Duodenal mucosa (tissue), 2 donors: Measurements from ENCODE around the gene SCN2B.

ENCODE experiments used
- H3K27ac ChIP-seq: one replicate; pipeline ENCODE4 v1.7.0; 2013; ENCODE audit warnings: low read depth, low read length
- H3K27me3 ChIP-seq, 2 donors: one replicate each; pipeline ENCODE4 v1.7.0; 2013; ENCODE audit warnings: low read length in 2 of 2, control low read depth in 1 of 2; ENCODE audit not compliant: insufficient read depth in 2 of 2, control insufficient read depth in 1 of 2
- H3K36me3 ChIP-seq, 2 donors: one replicate each; pipeline ENCODE4 v1.7.0; 2013; ENCODE audit warnings: low read length in 2 of 2, control low read depth in 1 of 2; ENCODE audit not compliant: insufficient read depth in 2 of 2, control insufficient read depth in 1 of 2
- H3K4me1 ChIP-seq, 2 donors: one replicate each; pipeline ENCODE4 v1.7.0; 2013; ENCODE audit warnings: low read length in 2 of 2, control low read depth in 1 of 2; ENCODE audit not compliant: insufficient read depth in 2 of 2, control insufficient read depth in 1 of 2
- H3K4me3 ChIP-seq, 2 donors: one replicate each; pipeline ENCODE4 v1.7.0; 2013; ENCODE audit warnings: low read length in 2 of 2, low read depth in 1 of 2
- H3K9ac ChIP-seq, 2 donors: one replicate each; pipeline ENCODE4 v1.7.0; 2013; ENCODE audit warnings: low read length in 2 of 2, low read depth in 1 of 2
- H3K9me3 ChIP-seq, 2 donors: one replicate each; pipeline ENCODE4 v1.7.0; 2013; ENCODE audit warnings: low read length in 2 of 2, control low read depth in 1 of 2; ENCODE audit not compliant: control insufficient read depth in 1 of 2

Gene SCN2B

GRCh38 chr11:118176778-118177134, 317 bp upstream of the SCN2B start:
- H3K36me3 ChIP-seq = no peaks in the 10 kb centered on the region
- peaks cover 5 to 12% of the 10 kb centered on the region in 2 donors for H3K27me3 ChIP-seq
- H3K9me3 ChIP-seq = no peaks in the 10 kb centered on the region
- H3K27ac ChIP-seq = no peak overlapping the region
- no peak overlapping the region for H3K4me3 ChIP-seq
- no peak overlapping the region for H3K9ac ChIP-seq
- peaks cover 5 to 12% of the 10 kb centered on the region in 2 donors for H3K4me1 ChIP-seq

DNA sequence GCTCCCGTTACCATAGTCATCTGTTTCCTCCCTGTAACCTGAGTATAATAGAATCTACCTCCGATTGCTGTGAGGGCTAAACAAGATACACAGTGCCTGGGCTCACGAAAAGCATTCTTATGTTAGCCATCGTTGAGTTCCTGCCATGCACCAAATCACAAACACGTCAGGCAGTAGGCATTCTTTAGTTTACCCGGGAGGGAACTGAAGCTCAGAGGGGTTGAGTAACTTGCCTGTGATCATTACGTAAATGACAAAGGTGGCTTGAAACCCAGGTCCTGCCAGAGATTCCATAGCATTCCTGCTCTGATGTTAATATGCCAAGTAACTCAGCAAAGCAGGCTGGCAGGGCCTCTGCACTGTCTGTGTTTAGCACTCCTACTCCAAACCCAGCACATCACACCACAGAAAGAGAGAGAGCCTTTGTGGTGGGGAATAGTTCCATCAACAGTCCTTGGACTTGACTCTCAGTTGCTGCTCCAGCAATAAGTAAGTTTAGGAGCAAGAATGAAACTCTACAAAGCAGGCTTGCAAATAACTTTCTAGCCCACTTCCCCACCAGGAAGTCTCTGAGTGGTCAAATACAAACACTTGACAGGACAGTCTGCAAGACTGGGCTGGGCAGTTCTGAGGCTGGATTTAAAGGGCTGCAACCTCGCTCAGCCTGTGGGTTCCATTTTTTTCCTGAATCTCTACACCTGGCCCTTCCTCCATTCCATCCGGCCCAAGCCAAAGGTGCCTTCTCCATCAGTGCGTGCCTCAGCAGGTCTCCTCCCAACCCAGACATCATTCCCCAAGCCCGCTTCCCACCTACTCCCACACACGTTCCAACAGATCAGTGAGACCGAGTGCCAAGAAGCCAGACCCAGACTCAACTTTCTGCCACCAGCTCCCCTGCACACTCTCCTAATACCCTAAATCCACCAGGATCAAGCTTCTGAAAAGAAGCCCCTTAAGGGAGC, 1.1 kb downstream of the SCN2B start:
- H3K9me3 ChIP-seq = no peaks in the 10 kb centered on the region
- H3K27me3 ChIP-seq = peaks cover 5 to 20% of the 10 kb centered on the region in 2 donors
- H3K27ac ChIP-seq = no peak overlapping the region
- H3K4me1 ChIP-seq = peaks cover 5 to 16% of the 10 kb centered on the region in 2 donors
- H3K4me3 ChIP-seq = peak overlapping the region in 1 of 2 donors; percentile 24
- no peak overlapping the region for H3K9ac ChIP-seq
- no peaks in the 10 kb centered on the region for H3K36me3 ChIP-seq

- H3K9me3 ChIP-seq = no peaks in the 10 kb centered on the region
- no peak overlapping the region for H3K4me3 ChIP-seq
- peaks cover 5 to 28% of the 10 kb centered on the region in 2 donors for H3K27me3 ChIP-seq
- H3K36me3 ChIP-seq = no peaks in the 10 kb centered on the region
- peaks cover 5 to 16% of the 10 kb centered on the region in 2 donors for H3K4me1 ChIP-seq
- no peak overlapping the region for H3K27ac ChIP-seq
- no peak overlapping the region for H3K9ac ChIP-seq
Observed at GRCh38 chr11:118174006-118174567, 2.4 kb downstream of the SCN2B start.

DNA sequence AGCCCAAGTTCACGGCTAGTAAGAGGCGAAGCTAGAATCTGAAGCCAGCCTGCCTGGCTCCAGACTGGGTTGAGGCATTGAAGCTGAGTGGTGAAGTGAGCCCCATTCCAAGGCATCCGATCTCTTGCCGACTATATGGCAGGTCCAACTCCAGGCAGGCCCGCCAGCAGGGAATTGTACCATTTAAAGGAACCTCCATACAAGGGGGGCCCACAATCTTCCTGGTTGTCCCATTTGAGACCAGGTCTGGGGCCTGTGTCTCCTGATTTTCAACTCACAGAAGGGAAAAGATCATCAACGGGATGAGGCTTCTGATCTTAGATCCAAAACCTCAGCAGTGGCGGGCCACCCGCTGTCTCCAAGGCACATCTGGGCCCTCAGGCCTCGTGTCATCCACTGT, 4.1 kb downstream of the SCN2B start:
- peaks cover 5 to 16% of the 10 kb centered on the region in 2 donors for H3K4me1 ChIP-seq
- H3K27ac ChIP-seq = no peak overlapping the region
- no peaks in the 10 kb centered on the region for H3K36me3 ChIP-seq
- peaks cover 10 to 28% of the 10 kb centered on the region in 2 donors for H3K27me3 ChIP-seq
- no peak overlapping the region for H3K4me3 ChIP-seq
- no peaks in the 10 kb centered on the region for H3K9me3 ChIP-seq
- H3K9ac ChIP-seq = no peak overlapping the region

GRCh38 chr11:118171269-118172062, 5.0 kb downstream of the SCN2B start:
- H3K9me3 ChIP-seq = no peaks in the 10 kb centered on the region
- no peak overlapping the region for H3K27ac ChIP-seq
- H3K36me3 ChIP-seq = no peaks in the 10 kb centered on the region
- H3K4me3 ChIP-seq = no peak overlapping the region
- H3K4me1 ChIP-seq = peaks cover 5 to 16% of the 10 kb centered on the region in 2 donors
- no peak overlapping the region for H3K9ac ChIP-seq
- H3K27me3 ChIP-seq = peaks cover 10 to 24% of the 10 kb centered on the region in 2 donors

GRCh38 chr11:118170882-118171268, 5.6 kb downstream of the SCN2B start:
- no peak overlapping the region for H3K9ac ChIP-seq
- H3K27me3 ChIP-seq = peaks cover 13 to 18% of the 10 kb centered on the region in 2 donors
- peaks cover 2 to 15% of the 10 kb centered on the region in 2 donors for H3K4me1 ChIP-seq
- H3K9me3 ChIP-seq = no peaks in the 10 kb centered on the region
- no peak overlapping the region for H3K4me3 ChIP-seq
- H3K27ac ChIP-seq = no peak overlapping the region
- H3K36me3 ChIP-seq = no peaks in the 10 kb centered on the region

DNA sequence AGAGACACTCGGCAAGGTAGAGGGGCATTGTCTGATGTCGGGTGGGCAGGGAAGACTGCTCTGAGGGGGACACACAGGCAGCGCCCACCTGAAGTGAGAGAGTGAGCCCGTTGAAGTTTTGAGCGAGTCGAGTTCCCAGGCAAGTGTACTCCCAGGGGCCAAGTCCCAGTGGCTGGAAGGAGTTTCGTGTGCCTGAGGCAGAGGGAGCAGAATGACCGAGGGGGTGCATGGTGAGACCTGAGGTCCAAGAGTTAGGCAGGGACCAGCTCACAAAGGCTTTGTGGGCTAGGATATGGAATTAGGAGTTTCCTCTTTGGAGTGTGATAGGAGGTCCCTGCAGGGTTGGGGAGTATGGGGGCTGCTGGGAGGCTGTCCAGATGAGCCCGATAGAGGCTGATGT, 6.2 kb downstream of the SCN2B start:
- Histone ChIP-seq H3K27me3 (peaks cover 13 to 15% of the 10 kb centered on the region in 2 donors), H3K9me3 (no peaks in the 10 kb centered on the region), H3K4me3 (no peak overlapping the region), H3K27ac (no peak overlapping the region), H3K9ac (no peak overlapping the region), H3K36me3 (no peaks in the 10 kb centered on the region), H3K4me1 (peaks cover 0 to 8% of the 10 kb centered on the region in 2 donors)

DNA sequence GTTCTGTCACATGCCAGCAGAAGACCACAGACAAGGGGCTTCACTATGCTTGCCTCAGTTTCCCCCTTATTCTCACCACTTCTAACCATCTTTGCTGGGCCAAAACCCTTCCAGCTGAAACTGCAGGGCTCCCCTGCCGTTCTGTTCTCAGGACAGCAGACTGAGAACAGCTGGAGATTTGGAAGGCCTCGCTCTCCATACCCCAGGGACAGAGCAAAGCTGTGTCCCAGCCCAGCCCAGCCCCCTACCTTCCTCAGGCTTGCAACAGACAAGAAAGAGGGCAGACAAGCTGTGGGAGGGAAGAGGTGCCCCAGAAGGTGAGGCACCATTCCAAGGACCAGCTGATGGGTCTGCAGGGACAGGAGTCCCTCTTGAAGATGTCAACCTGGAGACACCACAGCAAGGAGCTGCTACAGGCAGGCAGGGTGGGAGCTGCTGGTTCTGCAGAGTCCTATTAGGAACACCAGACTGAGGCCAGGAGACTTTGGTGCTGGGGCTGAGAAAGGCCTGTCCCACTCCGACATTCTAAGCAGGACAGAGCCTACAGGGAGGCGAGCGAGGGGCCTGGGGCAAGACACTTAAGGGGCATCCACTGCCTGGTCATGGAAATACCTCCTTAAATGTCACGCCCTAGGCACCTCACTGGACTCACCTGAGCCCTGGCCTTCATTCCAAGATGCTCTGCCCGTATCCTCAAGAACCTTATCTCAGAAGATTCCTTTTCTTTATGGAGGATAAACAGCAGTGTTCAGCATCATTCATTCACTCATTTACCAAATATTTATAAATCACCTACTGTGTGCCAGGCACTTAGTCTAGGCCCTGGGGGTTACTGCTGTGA, 6.9 kb downstream of the SCN2B start:
- Histone ChIP-seq H3K4me3 (no peak overlapping the region), H3K9ac (no peak overlapping the region), H3K27ac (no peak overlapping the region), H3K4me1 (peaks cover 0 to 5% of the 10 kb centered on the region in 2 donors), H3K36me3 (no peaks in the 10 kb centered on the region), H3K9me3 (no peaks in the 10 kb centered on the region), H3K27me3 (peaks cover 13 to 15% of the 10 kb centered on the region in 2 donors)

DNA sequence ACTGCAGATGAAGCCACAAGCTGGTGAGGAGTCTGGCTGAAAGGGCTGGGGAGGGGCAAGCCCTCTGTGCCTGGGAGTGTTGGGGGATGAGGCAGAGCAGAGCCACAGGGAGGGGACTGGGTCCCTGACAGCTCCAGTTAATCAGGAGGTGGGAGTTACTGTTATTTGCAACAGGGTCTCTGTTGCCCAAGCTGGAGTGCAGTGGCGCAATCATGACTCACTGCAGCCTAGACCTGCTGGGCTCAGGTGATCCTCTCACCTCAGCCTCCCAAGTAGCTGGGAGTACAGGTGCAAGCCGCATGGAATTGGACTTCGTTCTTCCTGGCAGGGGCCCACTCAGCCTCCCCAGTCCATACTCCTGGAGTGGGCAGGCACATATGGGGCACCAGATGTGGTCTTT, 7.7 kb downstream of the SCN2B start:
- H3K27me3 ChIP-seq = peaks cover 14 to 15% of the 10 kb centered on the region in 2 donors
- no peaks in the 10 kb centered on the region for H3K9me3 ChIP-seq
- no peak overlapping the region for H3K4me3 ChIP-seq
- no peaks in the 10 kb centered on the region for H3K36me3 ChIP-seq
- H3K27ac ChIP-seq = no peak overlapping the region
- H3K4me1 ChIP-seq = peaks cover 0 to 5% of the 10 kb centered on the region in 2 donors
- no peak overlapping the region for H3K9ac ChIP-seq
